NCI-H1092 (cell line): ENCODE data around the gene TRMT1.
A peak's percentile ranks its signal among the peaks of the same experiment; 100 is the strongest.

Experiments
- DNase-seq: peaks from one replicate; lab custom pipeline; 2025; lab: John Stamatoyannopoulos, UW

TRMT1 gene

GRCh38 chr19:13090511-13091231, 25.9 kb downstream of the TRMT1 start:
- no peak for DNase-seq

DNA sequence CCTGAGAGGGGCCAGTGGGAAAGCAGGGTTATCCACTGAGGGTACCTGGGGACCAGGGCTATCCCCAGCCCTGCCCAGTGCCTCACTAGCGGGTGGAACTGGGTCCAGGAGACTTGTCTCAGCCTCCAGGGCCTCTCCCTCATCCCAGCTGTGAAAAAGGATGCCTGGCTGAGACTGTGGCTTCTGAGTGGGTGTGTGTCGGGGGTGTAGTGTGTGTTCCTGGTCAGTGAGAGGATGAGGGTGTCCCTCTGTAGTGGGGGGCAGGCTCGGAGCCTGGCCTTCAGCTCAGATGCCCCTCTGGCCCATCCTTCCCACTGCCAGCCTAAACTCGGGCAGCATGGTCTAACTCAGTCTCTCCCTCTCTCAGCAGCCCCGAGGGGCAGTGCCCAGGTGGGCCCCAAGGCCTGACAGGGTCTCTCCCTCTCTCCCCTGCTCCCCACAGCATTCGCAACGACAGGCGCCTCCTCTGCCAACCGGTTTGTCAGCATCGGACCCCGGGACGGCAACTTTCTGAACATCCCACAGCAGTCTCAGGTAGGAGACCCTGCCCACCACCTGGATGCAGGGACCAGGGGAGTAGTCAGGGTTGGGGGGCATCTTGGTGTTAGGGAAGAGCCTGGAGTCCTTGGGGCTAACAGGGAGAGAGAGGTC, 26.6 kb downstream of the TRMT1 start:
- DNase-seq: no peak

DNA sequence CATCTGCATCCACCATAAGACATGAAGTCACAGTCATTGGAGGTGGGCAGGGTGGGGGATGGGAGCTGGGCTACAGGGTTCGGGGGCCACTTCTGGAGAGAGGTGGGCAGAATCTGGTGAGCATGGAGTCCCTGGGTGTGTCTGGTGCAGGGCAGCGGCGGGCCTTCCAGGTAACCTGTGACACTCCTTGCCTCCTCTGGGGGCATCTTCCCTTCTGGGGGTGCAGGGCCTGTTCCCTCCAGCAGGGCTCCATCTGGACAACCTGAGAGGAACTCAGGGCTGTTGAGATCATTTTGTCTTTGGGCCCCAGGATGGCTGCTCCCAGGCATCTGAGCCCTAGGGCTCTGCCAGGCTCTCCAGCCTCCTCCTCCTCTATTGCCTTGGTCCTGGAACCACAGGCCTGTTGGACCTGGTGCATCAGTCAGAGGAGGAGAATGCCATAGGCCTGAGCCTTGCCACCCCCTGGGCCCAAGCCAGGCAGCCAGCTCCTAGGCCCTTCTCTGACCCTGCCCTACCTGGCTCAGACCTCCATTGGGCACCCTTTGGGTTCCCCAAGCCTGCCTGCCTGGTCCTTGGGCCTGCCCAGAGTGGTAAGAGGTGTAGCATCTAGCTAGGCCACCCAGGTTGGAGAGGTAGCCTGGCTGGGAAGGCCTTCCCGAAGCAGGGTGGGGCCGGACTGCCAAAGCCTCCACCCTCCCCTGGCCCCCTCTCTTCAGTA, 27.2 kb downstream of the TRMT1 start:
- DNase-seq: no peak

GRCh38 chr19:13087795-13088537, 28.6 kb downstream of the TRMT1 start:
- DNase-seq: no peak

DNA sequence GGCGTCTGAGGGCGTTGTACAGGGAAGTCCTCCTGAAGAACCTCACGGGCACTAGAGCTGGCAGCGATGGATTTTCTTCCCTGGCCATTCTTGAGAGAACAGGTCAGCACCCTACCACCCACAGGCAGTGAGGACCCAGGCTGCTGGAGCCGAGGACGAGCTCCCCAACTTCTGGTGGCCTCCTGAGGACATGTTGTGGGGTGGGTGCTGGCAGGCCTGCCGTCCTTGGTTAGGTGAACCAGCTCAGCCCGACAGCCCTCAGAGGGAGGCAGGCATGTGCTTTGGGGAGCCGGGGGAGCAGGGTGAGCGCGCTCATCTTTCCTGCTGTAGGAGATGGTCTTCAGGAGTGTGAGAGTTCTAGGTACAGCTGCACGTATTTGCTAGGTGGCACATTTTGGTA, 29.2 kb downstream of the TRMT1 start:
- DNase-seq: no peak

- no peak for DNase-seq
These were observed 30.2 kb downstream of the TRMT1 start for GRCh38 chr19:13086341-13086740.

DNA sequence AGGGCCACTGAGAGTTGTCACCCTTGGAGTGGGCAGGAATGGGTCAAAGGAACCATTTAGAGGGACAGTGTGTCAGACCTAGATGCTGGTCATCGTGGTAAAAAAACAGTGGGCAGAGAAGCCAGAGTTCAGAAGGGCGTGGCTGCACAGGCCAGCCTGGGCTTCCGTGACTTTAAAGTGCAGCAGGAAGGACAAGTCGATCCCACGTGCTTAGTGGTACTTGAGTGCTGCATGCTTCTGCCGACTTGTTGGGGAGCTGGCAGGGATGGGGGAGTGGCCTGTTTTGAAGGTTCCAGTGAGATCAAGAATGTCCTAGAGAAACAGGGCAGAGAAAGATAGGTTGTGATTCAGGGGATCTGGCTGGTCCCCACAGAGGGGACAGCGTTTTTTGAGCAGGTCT, 30.9 kb downstream of the TRMT1 start:
- DNase-seq: no peak

DNA sequence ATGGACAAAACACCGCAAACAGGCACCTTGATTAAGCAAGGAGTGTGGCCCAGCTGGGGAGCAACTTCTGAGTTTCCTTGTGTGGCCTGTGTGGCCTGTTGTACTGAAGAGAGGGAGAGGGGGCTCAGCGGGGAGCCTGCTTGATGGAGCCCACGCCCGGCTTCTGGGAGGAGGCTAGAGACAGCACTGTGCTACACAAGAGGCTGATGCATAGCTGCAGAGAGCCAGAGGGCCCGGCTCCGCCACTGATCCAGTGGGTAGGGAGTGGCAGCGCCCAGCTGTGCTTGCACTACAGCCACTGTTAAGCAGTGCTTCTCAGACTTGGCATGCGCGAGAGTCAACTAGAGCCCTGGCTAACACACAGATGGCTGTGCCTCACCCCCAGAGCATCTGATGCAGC, 32.9 kb downstream of the TRMT1 start:
- no peak for DNase-seq

- no peak for DNase-seq
These were observed 33.5 kb downstream of the TRMT1 start for GRCh38 chr19:13083008-13083404.

DNA sequence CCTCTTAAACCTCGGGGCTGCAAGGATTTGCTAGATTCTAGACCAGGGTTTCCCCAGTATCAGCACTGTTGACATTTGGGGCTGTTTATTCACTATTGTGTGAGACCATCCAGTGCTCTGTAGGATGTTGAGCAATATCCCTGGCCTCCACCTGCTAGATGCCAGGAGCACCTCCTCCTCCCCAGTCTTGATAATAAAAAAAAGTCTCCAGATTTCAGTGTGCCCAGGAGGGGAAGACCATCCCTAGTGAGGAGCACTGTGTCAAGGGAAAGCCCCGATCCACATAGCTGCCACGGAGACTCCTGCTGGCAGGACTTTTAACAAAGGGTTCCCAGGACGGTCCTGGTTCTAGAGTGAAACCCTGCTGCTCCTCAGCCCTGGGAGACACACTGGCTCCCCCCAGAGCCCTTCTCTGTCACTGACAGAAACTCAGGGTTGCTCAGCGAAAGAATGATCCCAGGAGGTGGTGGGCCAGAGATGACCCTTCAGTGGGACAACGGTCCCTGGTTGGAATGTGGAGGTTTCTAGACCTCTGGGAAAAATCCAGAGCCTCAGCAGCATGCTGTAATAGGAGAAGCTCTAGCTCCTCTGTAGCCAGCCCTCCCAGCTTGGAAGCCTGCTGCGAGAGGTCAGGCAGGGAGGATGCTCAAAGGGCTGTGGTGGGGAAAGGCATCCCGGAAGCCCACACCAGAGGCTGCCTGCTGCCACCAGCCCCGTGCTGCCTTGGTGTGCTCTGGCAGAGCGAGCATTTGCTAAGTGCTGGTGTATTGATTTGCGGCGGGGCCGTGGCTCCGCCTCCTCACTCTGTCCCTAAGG, 34.1 kb downstream of the TRMT1 start:
- DNase-seq: peak; percentile 56

DNA sequence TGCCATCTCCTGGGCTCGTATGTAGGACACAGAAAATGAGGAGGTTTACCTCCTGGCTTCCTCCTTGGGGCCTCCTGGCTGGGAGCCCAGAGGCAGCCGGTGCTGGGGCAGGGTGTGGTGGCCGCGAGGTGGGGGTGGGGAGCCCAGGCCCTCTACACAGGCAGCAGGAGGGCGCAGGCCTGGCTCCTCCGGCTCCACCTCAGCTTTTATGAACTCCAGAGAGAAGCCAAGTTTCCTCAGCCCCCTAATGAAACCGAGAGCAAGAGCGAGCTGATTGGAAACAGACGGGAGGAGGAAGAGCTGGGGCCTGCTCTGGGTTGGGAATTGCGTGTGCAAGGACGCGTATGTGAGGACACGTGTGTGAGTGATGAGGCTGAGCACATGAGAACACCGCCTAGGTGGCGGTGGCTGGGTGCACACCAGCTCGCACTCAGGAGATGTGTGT, 37.0 kb downstream of the TRMT1 start:
- DNase-seq: no peak

GRCh38 chr19:13078897-13079541, 37.5 kb downstream of the TRMT1 start:
- DNase-seq: peak; percentile 26

DNA sequence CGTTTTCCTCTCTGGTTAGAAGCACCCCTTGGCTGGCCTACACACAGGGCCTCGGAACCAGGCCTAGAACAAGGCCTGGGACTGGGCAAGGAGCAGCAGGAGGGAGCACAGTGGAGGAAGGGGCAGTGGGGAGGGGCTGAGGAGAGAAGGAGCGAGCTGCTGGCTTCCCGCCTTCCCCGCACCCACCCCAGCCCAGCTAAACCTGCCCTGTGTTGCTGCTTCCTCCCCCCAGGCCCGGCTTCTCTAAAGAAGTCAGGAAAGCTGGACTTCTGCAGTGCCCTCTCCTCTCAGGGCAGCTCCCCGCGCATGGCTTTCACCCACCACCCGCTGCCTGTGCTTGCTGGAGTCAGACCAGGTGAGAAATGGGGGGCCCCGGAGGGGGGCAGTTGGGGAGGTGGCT, 38.2 kb downstream of the TRMT1 start:
- DNase-seq: no peak

DNA sequence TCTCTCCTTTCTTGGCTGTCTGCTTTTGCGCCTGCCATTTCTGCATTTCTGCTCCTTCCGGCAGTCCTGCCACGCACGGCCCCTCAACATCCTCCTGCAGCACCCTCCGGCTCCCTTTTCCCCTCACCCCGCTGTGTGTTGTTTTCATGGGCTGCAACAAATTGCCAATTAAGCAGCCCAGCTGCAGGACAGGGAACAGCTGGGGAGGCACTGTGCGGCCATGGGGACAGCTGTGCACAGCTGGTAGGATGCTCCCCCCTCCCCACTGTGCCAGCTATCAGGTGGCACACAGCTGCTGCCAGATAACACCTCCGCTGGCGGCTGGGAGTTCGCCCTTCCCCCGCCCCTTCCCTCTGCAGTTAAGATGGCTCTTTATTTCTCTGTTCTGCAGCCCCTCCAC, 39.3 kb downstream of the TRMT1 start:
- DNase-seq: no peak

- no peak for DNase-seq
These were observed 39.8 kb downstream of the TRMT1 start for GRCh38 chr19:13076787-13077186.

- DNase-seq: no peak
These were observed 40.2 kb downstream of the TRMT1 start for GRCh38 chr19:13076320-13076719.

GRCh38 chr19:13074378-13074777, 42.2 kb downstream of the TRMT1 start:
- no peak for DNase-seq

GRCh38 chr19:13073263-13073662, 43.3 kb downstream of the TRMT1 start:
- no peak for DNase-seq

GRCh38 chr19:13072188-13072908, 44.2 kb downstream of the TRMT1 start:
- no peak for DNase-seq

DNA sequence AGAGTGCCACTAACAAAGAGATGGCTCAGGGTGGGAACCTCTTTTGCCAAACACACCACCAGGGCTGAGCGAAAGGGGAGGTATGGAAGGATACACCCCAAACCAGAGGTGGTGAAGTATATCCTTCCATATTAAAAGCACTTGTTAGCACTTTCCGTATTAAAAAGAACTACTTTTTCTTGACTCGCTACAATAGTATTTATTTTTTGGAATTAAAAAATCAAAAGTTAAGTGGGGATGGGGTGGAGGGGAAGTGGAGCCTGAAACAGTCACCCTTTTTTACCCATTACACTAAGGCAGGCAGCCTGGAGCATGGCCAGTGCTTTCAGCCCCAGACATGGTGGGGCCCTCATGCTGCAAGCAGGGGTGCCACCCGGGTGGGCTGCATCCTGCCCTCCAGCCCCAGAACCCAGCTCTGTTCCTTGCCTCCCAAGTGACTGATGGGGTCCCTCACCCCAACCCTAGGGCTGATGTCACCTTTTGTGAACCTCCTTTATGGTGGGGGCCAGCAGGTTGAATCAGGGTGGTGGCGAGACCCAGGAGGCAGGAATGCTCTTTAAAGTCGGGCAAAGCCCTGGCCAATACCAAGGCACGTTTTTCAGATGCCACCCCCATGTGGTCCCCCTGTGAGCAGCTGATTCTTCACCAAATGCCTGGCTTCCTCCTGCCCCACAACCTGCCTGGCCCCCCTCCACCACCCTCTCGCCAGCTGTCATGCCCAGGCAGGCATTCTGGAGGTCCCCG, 44.9 kb downstream of the TRMT1 start:
- DNase-seq: no peak
